ENCODE measurements around the gene EPM2A. TPM values are rescaled to one million over a fixed set of nuclear protein-coding genes. Genes with fewer than 3 reads are reported as not detected.

EPM2A gene
- total and polyA plus RNA-seq, 2 experiments from 2014 or later = 6.9 to 9.3 TPM

DNA sequence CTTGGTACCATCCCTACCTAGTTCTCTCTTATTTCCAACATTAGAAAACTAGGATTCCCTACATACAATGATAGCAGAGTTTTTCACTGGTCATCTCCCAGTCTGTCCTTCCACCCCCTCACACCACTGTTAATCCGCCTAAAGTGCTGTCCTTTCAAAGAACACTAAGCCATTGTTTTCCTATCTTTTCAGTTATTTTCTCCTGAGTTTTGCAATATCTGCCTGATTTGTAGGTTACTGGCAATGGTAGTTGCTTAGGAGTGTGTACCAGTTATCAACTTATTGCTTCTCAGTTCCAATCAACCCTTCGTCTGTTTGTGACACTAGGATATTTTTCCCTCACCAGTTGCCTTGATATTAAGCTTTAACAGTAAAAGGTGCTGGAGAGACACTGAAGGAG is 135.0 kb downstream of the EPM2A start:
- Histone ChIP-seq H3K79me2 (no peaks in the 10 kb centered on the region), H4K20me1 (ENCODE audit: insufficient read depth, poor library complexity, severe bottlenecking) (no peaks in the 10 kb centered on the region), H2AFZ (no peak overlapping the region), H3K4me1 (ENCODE audit: insufficient read depth) (no peaks in the 10 kb centered on the region), H3K9me3 (ENCODE audit: low read depth) (no peaks in the 10 kb centered on the region), H3K4me2 (no peak overlapping the region), H3K36me3 (replicated peaks; ENCODE audit: insufficient read depth, low read depth) (no peaks in the 10 kb centered on the region), H3K4me3 (no peak overlapping the region), H3K27ac (no peak overlapping the region), H3K27me3 (no peaks in the 10 kb centered on the region), H3K9me2 (replicated peaks; ENCODE audit: insufficient read depth) (no peaks in the 10 kb centered on the region)
- no peak for DNase-seq (ENCODE audit: low spot score)
- TF ChIP-seq EZH2phosphoT487 (IDR thresholded peaks at IDR 0.05; ENCODE audit: low read depth, severe bottlenecking, unreplicated experiment) (no peak), EZH2 (IDR thresholded peaks at IDR 0.05; ENCODE audit: borderline replicate concordance) (no peak), CTCF (IDR thresholded peaks at IDR 0.05; ENCODE audit: poor library complexity) (no peak)
- 77% methylated on average over 2 of the region's 2 CpGs for WGBS (ENCODE audit: low lambda C conversion rate, missing lambda C conversion rate)

DNA sequence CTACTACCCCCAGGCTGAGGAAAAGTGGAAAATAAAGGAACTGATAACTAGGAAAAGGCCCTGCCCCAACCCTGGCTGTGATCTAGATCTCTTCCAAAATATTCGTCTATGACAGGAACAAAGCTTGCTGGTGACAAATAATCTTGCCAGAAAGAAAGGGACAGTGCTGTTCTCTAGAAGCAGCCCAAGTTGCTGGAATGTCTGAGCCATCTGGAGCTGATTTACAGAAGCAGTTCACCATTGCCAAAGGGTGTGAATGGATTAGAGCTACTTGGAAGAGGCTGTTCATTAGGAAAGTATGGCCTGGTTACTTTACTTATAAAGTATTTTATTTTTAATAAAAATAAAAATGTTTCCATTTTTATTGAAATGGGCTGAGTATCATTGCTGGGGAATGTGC is 146.3 kb downstream of the EPM2A start:
- Histone ChIP-seq H3K4me1 (ENCODE audit: insufficient read depth) (peaks cover 5% of the 10 kb centered on the region), H3K36me3 (replicated peaks; ENCODE audit: insufficient read depth, low read depth) (no peaks in the 10 kb centered on the region), H2AFZ (no peak overlapping the region), H3K9me3 (ENCODE audit: low read depth) (no peaks in the 10 kb centered on the region), H3K79me2 (no peaks in the 10 kb centered on the region), H3K4me3 (no peak overlapping the region), H3K27ac (no peak overlapping the region), H4K20me1 (ENCODE audit: insufficient read depth, poor library complexity, severe bottlenecking) (no peaks in the 10 kb centered on the region), H3K4me2 (no peak overlapping the region), H3K9me2 (replicated peaks; ENCODE audit: insufficient read depth) (no peaks in the 10 kb centered on the region), H3K27me3 (no peaks in the 10 kb centered on the region)
- TF ChIP-seq CTCF (IDR thresholded peaks at IDR 0.05; ENCODE audit: poor library complexity) (no peak), EZH2 (IDR thresholded peaks at IDR 0.05; ENCODE audit: borderline replicate concordance) (no peak), EZH2phosphoT487 (IDR thresholded peaks at IDR 0.05; ENCODE audit: low read depth, severe bottlenecking, unreplicated experiment) (no peak)
- 55% methylated on average over 1 of the region's 1 CpG for WGBS (ENCODE audit: low lambda C conversion rate, missing lambda C conversion rate)
- DNase-seq (ENCODE audit: low spot score) = no peak

- Histone ChIP-seq H3K27ac (no peak overlapping the region), H3K4me3 (no peak overlapping the region), H3K4me1 (ENCODE audit: insufficient read depth) (peaks cover 5% of the 10 kb centered on the region), H3K4me2 (no peak overlapping the region), H3K36me3 (replicated peaks; ENCODE audit: insufficient read depth, low read depth) (no peaks in the 10 kb centered on the region), H3K27me3 (no peaks in the 10 kb centered on the region), H3K9me3 (ENCODE audit: low read depth) (no peaks in the 10 kb centered on the region), H3K79me2 (no peaks in the 10 kb centered on the region), H3K9me2 (replicated peaks; ENCODE audit: insufficient read depth) (no peaks in the 10 kb centered on the region), H2AFZ (no peak overlapping the region), H4K20me1 (ENCODE audit: insufficient read depth, poor library complexity, severe bottlenecking) (no peaks in the 10 kb centered on the region)
- TF ChIP-seq CTCF (IDR thresholded peaks at IDR 0.05; ENCODE audit: poor library complexity) (no peak), EZH2phosphoT487 (IDR thresholded peaks at IDR 0.05; ENCODE audit: low read depth, severe bottlenecking, unreplicated experiment) (no peak), EZH2 (IDR thresholded peaks at IDR 0.05; ENCODE audit: borderline replicate concordance) (no peak)
- no peak for DNase-seq (ENCODE audit: low spot score)
Observed at GRCh38 chr6:145587334-145587733, 148.0 kb downstream of the EPM2A start.

- no peak for TF ChIP-seq EZH2phosphoT487 (IDR thresholded peaks at IDR 0.05; ENCODE audit: low read depth, severe bottlenecking, unreplicated experiment)
- no peak for TF ChIP-seq CTCF (IDR thresholded peaks at IDR 0.05; ENCODE audit: poor library complexity)
- no peak for TF ChIP-seq EZH2 (IDR thresholded peaks at IDR 0.05; ENCODE audit: borderline replicate concordance)
- H3K4me1 ChIP-seq (ENCODE audit: insufficient read depth) = peaks cover 5% of the 10 kb centered on the region
- H2AFZ ChIP-seq = no peak overlapping the region
- no peaks in the 10 kb centered on the region for H4K20me1 ChIP-seq (ENCODE audit: insufficient read depth, poor library complexity, severe bottlenecking)
- no peaks in the 10 kb centered on the region for H3K27me3 ChIP-seq
- no peaks in the 10 kb centered on the region for H3K9me3 ChIP-seq (ENCODE audit: low read depth)
- H3K27ac ChIP-seq = no peak overlapping the region
- no peak overlapping the region for H3K4me3 ChIP-seq
- no peak overlapping the region for H3K4me2 ChIP-seq
- WGBS (ENCODE audit: low lambda C conversion rate, missing lambda C conversion rate) = 63% methylated on average over 3 of the region's 3 CpGs
- H3K36me3 ChIP-seq (replicated peaks; ENCODE audit: insufficient read depth, low read depth) = no peaks in the 10 kb centered on the region
- no peaks in the 10 kb centered on the region for H3K79me2 ChIP-seq
- no peak for DNase-seq (ENCODE audit: low spot score)
- no peaks in the 10 kb centered on the region for H3K9me2 ChIP-seq (replicated peaks; ENCODE audit: insufficient read depth)
Observed at GRCh38 chr6:145583753-145584152, 151.6 kb downstream of the EPM2A start.
